K562 (cell line): ENCODE measurements around the gene SMAD3.

Experiments
- CTCF ChIP-seq, 3 experiments: IDR thresholded peaks in 2 of 3; conservative IDR thresholded peaks in 1 of 3; 2 replicates each; pipeline ENCODE4 v1.5.1; 2011 to 2012; ENCODE audit warnings: low read length in 3 of 3, mild to moderate bottlenecking in 3 of 3, control low read depth in 2 of 3, improper control_type of control experiment in 1 of 3, inconsistent platforms in 1 of 3, low read depth in 1 of 3, mixed read lengths in 1 of 3, moderate library complexity in 1 of 3; ENCODE audit not compliant: insufficient read depth in 2 of 3
- EP300 ChIP-seq: IDR thresholded peaks from 2 replicates; pipeline ENCODE4 v1.6.1; 2012; ENCODE audit warnings: low read length, improper control_type of control experiment
- HDAC2 ChIP-seq: fragments of 450-650 bp; IDR thresholded peaks from 2 replicates; pipeline ENCODE4 v1.6.1; 2016; ENCODE audit warnings: mild to moderate bottlenecking
- NFE2L1 ChIP-seq: fragments of 450-650 bp; IDR thresholded peaks from 2 replicates; pipeline ENCODE4 v1.6.1; 2016; ENCODE audit warnings: missing genetic modification characterization, low read depth, mild to moderate bottlenecking, missing compliant biosample characterization, moderate library complexity, borderline replicate concordance
- NFIC ChIP-seq: fragments of 450-650 bp; IDR thresholded peaks from 2 replicates; pipeline ENCODE4 v1.6.1; 2017; ENCODE audit warnings: mild to moderate bottlenecking, inconsistent platforms
- NUFIP1 ChIP-seq: fragments of 450-650 bp; IDR thresholded peaks from 2 replicates; pipeline ENCODE4 v1.6.1; 2018; ENCODE audit not compliant: partially characterized antibody
- RBM22 ChIP-seq: fragments of 200-400 bp; formaldehyde crosslinking; IDR thresholded peaks from 2 replicates; pipeline ENCODE4 v1.6.1; 2018; ENCODE audit warnings: low read length, low read depth; ENCODE audit not compliant: poor library complexity, severe bottlenecking
- SIN3A ChIP-seq, 2 experiments: fragments of 150-350 bp in 1 of 2; IDR thresholded peaks; 2 replicates each; pipeline ENCODE4 v1.6.1; 2011 to 2016; ENCODE audit warnings: borderline replicate concordance in 2 of 2, low read depth in 2 of 2, low read length in 2 of 2, mild to moderate bottlenecking in 2 of 2, moderate library complexity in 2 of 2; ENCODE audit not compliant: control insufficient read depth in 1 of 2
- TBL1XR1 ChIP-seq, 2 experiments: IDR thresholded peaks; 2 replicates each; pipeline ENCODE4 v1.6.1; 2012; ENCODE audit warnings: improper control_type of control experiment in 2 of 2, low read length in 2 of 2, mild to moderate bottlenecking in 1 of 2
- YY1 ChIP-seq, 3 experiments: IDR thresholded peaks; 2 replicates each; pipeline ENCODE4 v1.6.1; 2011; ENCODE audit warnings: low read length in 2 of 3, mild to moderate bottlenecking in 2 of 3, moderate library complexity in 2 of 3, borderline replicate concordance in 1 of 3, control low read depth in 1 of 3, low read depth in 1 of 3; ENCODE audit not compliant: insufficient read depth in 3 of 3, insufficient replicate concordance in 2 of 3, control insufficient read depth in 1 of 3, insufficient read length in 1 of 3; ENCODE audit errors: extremely low read depth in 1 of 3
- ZNF253 ChIP-seq: fragments of 250-450 bp; sonication (Bioruptor Pico); conservative IDR thresholded peaks from 2 replicates; pipeline ENCODE4 v1.6.1; 2021; ENCODE audit warnings: mild to moderate bottlenecking

- TF ChIP-seq CTCF (IDR thresholded peaks at IDR 0.05 in 2 of 3, conservative IDR thresholded peaks at IDR 0.05 in 1 of 3; ENCODE audit: insufficient read depth in 2 of 3, low read depth in 1 of 3, low read length in 3 of 3) (no peak), NUFIP1 (no peak), TBL1XR1 (IDR thresholded peaks at IDR 0.05; ENCODE audit: low read length in 2 of 2) (no peak), YY1 (IDR thresholded peaks at IDR 0.05; ENCODE audit: borderline replicate concordance in 1 of 3, control insufficient read depth in 1 of 3, extremely low read depth in 1 of 3, insufficient read depth in 3 of 3, insufficient read length in 1 of 3, insufficient replicate concordance in 2 of 3, low read depth in 1 of 3, low read length in 2 of 3) (no peak), NFIC (no peak), EP300 (no peak), HDAC2 (no peak), SIN3A (IDR thresholded peaks at IDR 0.05; ENCODE audit: borderline replicate concordance in 2 of 2, control insufficient read depth in 1 of 2, low read depth in 2 of 2, low read length in 2 of 2) (no peak), NFE2L1 (tag) (no peak), ZNF253 (CRISPR knock-in tag) (no peak), RBM22 (no peak)
Observed at GRCh38 chr15:67103869-67104268, 38.5 kb downstream of the SMAD3 start.
